Measurements from ENCODE around the gene LRP10.
"Not testable (repeated sequence)": the region's sequence is repeated elsewhere in the genome, so short reads cannot be mapped to it uniquely, and the experiment has no call there.

Gene LRP10

DNA sequence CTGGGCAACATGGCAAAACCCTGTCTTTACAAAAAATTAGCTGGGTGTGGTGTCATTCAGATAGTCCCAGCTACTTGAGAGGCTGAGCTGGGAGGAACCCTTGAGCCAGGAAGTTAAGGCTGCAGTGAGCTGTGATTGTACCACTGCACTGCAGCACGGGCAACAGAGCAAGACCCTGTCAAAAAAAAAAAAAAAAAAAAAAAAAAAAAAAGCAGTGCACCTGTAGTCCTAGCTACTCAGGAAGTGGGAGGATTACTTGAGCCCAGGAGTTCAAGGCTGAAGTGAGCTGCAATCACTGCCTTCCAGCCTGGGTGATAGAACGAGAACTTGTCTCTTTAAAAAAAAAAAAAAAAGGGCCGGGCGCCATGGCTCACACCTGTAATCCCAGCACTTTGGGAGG is 17.1 kb downstream of the LRP10 start:
- DNase-seq, result no peak

DNA sequence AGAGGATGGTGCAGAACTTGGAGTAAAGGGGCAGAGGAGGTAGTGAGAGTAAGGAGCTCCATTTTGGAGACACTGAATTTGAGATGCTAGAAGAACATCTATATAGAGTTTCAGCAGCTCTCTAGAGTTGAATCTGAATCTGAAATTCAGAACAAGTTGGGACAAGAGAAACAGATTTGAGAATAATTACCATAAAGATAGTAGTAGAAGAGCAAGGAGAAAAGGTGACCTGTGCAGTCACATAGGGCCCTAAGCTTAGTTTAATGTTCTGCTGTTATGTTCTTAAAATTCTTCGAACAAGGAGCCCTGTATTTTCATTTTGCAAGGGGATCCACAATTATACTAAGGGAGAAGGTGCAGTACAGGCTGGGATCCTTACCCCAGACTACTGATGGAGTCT is 18.9 kb downstream of the LRP10 start:
- no peak for DNase-seq

DNA sequence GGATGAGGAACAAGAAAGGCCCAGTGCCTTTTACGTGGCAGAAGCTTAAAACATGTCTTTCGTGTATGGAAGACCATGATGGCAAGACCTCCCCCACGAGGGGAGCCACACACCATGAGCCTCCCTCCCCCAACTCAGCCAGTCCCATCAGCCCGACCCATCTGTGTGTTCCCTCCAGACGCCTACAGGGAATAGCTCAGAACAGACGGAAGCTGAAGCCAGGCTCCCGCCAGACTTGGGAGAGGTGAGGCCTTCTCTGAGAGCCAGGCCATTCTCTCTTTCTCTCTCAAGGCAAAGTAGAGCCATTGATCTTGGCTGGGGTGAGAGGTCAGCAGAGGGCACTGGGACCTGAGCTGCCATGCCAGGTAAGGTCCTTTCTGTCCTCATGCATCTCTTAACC is 20.9 kb downstream of the LRP10 start:
- DNase-seq, result no peak

DNA sequence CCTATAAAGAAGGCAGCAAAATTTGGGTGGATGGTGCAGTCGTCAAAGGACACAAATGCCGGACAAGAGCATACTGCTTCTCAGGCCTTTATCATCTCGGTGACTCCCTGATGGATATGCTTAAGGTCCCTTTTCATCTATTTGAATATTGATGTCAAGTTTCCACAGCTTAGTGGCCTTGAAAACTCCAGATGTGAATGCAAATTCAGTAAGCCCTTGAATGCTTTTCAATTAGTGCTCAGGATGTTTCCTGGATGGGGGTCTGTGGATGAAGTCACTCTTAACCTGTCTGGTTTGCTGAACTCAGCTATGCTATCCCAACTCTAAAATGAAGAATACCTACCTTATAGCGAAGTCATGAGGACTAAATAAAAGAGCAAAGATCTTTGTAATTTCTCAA is 22.2 kb downstream of the LRP10 start:
- no peak for DNase-seq

DNA sequence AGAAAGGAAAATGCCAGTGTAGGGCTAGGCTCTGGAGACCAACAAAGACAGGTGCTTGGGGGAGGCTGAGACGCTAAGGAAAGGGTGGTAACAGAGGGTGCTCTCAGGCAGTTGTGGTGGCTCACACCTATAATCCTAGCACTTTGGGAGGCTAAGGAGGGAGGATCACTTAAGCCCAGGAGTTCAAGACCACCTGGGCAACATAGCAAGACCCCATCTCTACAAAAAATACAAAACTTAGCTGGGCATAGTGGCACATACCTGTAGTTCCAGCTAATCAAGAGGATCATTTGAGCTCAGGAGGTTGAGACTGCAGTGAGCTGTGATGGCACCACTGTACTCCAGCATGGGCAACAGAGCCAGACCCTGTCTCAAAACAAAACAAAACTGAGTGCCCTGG is 23.9 kb downstream of the LRP10 start:
- DNase-seq, result no peak

DNA sequence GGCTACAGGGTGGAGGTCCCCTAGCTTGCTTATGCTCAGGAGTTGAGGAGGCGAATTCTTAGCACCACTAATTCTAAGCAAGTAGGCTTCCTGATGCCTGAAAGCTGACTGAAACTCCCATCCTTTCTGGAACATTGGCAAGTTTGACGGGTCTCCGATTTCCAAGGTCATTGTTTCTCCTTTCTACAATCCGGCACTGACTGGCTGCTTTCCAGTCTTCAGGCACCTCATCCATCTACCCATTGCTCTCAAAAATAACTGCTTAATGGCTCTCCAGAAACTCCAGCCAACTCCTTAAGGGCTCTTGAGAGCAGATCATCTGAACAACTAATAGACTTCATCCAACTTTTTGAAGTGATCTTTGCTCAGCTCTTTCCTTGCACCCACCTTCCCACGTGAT is 24.8 kb downstream of the LRP10 start:
- DNase-seq, result no peak

DNA sequence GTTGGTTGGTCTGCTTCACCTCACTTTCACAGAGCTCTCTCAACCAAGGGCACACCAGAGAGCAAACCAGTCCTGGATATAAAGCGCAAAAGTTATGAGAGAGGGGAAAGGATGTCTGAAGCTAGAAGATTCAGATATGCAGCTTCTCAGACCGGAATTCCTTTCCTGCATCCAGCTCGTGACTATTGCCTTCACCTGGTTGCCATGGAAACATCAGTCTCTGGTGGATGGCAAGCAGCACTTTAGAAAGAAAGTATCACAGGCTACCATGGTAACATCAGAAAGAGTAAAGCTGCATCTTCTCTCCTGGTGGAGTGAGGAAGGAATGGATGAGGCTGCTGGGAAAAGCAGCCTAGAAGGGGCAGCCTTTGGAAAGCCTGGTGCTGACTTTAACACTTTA is 25.2 kb downstream of the LRP10 start:
- no peak for DNase-seq

DNA sequence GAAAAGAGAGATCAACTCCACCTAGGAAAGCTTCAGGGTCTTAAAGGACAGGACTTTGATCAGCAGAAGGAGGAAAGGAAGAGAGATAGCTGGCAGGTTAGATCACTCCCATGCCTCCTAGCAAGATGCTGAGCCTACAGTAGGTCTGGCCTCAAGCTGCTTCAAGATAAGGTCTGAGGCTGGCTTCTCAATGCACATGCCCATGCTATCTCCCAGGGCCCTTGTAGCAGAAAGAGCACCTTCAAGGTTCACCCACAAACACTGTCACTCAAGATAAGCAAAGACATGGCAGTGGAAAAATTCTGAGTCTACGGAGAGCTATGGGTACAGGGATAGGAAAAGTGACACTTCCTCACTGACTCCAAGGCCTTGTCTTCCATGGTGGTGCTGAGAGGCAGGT is 25.8 kb downstream of the LRP10 start:
- no peak for DNase-seq

DNA sequence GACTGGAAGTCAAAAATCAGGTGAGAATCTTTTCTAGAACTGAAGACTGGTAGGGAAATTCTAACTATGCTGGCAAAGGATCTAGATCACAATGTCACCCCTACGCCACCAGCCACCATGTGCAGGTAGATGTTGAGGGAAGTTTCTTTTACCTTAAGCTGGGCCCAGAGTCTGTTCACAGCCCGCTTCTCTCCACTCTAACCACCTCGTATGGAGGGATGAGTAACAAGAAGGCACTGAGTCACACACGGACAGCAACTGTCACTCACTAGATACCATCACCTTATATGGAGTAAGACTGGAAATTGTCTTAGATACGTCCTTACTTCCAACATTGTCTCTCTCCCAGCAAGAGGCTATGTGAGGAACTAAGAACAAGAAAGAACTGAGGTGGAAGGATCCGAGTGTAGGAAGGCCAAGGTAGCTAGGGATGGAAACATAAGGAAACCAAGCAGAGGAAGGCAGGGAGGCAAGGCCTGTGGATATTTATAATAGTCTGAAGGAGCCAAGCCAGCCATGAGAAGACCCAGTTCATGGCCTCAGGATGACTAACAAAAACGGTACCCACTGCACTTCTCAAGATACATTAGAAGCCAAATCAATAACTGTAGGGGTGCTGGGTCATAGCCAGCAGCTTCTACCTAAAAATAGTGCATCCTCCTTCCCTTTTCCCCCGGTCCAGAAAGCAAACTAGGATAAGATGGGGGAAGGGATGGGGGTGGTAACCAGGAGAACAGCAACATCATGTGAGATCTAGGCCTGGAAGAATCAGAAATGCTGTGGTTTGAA is 27.0 kb downstream of the LRP10 start:
- no peak for DNase-seq

DNA sequence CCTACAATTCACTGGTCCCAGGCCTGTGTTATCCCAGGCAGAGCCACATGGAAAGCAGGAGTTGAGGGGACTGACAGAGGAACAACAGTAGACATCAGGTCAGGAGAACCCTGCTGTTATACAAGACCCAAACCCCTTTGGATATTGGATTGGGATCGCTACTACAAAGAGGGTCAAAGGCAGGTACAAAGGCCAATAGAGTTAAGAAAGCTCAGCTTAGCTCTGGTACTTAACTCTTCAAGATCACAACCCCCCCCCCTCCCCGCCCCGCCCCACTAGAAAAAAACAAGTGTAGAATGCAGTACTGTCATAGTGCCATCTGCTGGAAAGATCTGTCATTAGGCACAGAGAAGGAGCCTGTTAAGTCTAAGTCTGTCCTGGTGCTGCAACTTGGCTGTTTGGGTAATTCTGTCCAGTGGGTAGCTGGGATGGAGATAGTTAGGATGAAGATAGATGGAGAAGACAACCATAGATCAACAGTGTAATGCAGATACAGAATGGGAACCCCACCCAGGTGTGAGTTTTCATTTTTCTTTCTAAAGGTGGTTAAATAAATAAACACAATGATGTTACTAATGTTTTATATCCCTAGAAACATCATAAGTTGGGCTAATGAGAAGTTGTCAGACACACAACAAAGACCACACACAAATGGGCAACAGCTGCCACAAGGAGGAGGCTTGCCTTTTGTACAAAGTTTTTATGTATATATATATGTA is 28.7 kb downstream of the LRP10 start:
- DNase-seq, result peak; percentile 70

DNA sequence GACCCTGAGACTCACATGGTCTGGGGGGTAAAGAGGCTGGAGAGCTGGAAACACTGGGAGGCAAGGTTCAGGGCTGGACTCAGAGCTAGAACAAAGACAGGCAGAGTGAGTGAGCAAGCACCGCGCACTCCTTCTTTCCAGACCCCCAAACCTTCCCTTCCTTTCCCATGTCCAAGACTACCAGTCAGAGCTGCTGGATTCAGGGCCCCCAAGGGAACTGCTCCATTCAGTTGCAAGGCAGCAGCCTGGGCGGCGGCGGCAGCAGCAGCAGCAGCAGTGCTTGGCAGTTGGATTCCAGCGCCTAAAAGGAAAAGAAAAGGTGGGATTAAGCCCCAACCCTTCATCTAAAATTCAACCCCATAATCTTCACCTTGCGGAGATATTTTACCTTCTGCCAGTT is 30.3 kb downstream of the LRP10 start:
- no peak for DNase-seq

DNA sequence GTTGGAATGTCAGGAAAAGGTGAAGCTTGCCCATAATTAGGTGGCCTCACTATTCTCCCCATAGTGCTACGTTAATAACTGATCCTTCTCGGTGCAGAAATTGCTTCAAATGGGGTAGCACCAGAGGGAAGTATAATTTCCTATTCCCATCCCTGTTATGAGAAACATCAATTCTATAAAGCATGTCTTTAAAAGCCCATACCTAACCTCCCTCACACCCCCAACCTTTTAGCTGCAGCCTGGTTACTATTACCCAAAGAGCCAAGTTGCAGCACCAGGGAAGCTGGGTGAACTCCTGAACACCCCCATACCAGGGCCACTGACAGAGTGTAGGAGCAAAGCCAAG is 32.2 kb downstream of the LRP10 start:
- no peak for DNase-seq

DNA sequence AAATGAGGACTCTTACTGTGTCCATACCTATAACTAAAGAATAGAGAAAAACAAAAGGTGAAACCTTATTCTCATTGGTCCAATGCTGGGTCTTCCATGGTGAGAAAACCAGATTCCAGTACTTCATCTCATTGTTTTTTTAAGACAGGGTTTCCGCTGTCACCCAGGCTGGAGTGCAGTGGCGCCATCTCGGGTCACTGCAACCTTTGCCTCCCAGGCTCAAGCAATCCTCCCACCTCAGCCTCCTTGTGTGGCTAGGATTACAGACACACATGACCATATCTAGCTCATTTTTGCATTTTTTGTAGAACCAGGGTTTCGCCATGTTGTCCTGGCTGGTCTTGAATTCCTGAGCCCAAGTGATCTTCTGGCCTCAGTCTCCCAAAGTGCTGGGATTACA is 34.1 kb downstream of the LRP10 start:
- no peak for DNase-seq

DNA sequence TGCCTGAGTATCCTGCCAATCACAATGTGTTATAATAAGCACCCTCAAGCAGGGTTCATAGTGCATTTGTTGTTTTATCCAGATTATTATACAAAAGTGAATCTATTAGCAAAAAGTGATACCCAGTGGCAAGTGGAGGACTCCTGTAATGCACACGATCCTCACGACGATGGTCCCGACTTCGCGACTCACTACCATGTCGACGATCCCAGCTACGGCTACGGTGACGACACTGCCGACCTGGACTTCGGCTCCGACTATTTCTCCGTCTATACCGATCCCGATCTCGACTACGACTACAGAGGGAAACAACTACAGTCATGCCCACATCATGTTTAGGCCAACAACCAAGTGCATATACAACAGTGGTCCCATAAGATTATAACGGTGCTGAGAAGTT is 34.5 kb downstream of the LRP10 start:
- no peak for DNase-seq

DNA sequence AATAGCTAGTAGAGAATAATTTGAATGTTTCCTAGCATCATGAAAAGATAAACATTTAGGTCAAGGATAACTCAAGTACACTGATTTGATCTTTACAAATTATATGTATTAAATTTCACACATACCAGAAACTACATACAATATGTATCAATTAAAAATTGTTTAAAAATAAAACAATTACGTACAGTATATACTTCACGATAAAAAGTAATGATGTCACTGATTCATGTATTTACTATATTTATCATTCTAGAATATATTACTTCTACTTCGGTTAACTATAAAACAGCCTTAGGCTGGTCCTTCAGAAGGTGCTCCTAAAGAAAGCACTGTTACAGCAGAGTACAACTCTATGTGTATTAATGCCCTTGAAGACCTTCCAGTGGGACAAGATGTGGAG is 35.9 kb downstream of the LRP10 start:
- DNase-seq, result no peak

DNA sequence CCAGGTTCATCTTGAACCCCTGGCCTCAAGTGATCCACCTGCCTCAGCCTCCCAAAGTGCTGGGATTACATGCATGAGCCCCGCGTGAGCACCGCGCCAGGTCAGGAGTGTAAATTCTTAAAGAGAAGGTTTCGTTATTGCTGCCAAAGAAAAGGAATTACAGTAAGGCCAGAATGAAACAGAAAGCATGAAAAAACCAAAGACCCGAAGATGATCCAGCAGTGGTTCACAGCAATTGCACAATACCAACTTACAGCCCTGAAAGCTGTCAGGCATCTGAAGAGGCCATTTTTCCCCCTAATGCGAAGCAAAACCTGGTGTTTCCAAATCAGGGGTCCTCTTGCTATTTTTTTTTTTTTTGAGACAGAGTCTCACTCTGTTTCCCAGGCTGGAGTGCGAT is 37.1 kb downstream of the LRP10 start:
- DNase-seq, result no peak

DNA sequence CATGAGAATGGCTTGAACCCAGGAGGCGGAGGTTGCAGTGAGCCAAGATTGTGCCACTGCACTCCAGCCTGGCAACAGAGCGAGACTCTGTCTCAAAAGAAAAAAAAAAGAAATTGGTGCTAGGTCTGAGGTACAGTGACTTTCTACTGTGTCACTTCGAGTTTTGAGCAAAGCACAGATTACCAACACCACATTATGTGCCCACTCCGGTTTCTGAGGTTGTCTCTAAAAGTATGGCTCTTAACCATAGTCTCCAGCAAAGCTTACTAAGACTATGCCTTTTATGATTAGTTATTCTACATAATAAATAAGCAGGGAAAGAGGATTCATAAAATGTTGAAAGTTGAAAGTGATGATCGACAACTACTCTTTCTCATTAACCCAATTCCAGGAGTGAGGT is 39.4 kb downstream of the LRP10 start:
- DNase-seq, result no peak

DNA sequence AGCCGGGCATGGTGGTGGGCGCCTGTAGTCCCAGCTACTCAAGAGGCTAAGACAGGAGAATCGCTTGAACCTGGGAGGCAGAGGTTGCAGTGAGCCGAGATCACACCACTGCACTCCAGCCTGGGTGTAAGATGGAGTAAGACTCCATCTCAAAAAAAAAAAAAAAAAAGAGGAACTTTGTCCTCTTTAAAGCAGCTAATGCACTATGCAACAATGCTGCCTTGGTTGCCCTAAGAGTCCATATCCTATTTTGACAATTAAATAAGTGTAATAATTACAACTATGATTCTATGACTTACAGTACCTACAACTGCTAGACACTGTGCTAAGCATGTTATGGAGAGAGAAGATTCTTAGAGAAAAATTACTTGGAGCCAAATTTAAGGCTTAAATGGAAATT is 43.3 kb downstream of the LRP10 start:
- not testable (repeated sequence) for DNase-seq

DNA sequence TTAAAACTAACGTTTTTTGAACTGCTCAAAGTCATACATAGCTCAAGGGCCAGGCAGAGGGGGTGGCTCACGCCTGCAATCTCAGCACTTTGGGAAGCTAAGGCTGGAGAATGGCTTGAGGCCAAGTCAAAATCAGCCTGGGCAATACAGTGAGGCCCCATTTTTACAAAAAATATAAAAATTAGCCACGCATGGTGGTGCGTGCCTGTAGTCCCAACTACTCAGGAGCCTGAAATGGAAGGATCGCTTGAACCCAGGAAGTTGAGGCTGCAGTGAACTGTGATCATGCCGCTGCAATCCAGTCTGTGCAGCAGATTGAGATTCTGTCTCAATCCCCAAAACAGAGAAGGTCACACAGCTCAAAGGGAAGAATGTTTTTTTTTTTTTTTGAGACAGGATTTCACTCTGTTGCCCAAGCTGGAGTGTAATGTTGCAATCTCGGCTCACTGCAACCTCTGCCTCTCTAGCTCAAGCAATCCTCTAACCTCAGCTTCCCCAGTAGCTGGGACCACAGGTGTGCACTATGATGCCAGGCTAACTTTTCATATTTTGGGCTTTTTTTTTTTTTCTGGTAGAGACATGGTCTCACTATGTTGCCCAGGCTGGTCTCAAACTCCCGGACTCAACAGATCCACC is 44.5 kb downstream of the LRP10 start:
- no peak for DNase-seq

DNA sequence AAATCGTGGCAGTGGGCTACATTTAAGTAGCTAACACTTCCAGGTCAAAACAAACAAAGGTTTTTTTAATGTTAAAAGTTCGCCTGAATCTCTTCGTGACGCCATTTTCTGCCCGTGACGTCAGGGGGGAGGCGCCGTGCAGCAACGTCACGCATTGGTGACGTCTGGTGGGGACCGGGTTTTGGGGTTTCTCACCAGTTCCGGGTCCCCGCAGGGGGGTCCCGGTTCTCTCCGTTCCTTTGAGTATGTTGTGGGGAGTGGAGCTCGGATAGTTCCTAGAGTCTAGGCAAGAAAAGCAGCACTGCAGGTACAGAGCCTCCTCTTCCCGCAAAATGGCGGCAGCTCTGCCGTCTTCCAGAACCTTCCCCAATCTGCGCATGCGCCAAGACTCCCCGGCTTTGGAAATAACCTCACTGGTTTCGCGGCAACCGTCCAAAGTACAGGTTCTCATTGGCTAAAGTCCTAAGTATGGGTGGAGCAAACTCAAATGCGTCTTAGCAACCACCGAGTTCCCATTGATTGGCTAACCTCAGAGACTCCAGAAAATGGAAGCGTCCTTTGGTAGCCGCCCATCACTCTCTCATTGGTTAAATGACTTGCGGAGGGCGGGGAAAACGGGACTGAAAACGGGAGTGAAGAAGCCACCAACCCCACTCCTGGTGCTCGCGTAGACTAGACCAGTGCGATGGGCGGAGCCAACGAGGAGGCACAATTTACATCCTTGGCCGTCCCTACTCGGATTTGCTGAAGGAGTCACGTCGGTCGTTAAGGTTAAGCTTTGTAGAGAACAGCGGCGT is 47.5 kb downstream of the LRP10 start, which contains the start of gene RBM23:
RBM23 (minus strand) TSS at position 346 of the 797 bp plus-strand sequence.
- DNase-seq, result peak; percentile 100

DNA sequence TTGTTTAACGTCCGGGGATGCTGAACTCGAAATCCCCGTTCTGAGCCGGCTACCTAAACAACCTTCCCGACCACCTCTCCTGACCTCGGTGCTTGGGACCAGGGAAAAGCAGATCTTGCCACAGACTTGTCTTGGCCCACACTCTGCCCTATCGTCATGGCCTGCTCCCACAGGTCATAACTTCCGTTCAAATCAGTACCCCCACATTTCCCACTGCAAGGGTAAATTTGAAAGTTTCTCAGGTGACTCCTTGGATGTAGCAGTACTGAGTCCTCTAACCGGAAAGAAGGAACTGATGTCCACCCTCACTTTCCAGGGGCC is 48.0 kb downstream of the LRP10 start:
- DNase-seq, result no peak

DNA sequence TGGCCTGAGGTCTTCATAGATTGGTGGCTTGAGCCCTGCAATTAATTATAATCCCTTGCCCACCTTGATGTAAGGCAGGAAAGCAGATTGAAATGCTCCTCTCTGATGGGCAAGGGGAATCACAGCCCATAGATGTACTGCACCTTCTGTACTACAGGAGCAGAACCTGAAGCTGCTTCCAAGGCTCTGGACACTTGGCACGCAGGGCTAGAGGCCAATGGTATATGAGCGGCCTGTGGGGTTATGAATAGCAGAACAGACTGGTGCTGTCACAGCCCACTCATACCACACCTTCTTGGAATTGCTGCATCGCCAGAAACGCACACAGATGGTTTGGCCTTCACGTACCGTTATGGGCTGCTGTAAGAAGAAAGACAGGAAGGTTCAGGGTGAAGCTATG is 49.2 kb downstream of the LRP10 start:
- no peak for DNase-seq

DNA sequence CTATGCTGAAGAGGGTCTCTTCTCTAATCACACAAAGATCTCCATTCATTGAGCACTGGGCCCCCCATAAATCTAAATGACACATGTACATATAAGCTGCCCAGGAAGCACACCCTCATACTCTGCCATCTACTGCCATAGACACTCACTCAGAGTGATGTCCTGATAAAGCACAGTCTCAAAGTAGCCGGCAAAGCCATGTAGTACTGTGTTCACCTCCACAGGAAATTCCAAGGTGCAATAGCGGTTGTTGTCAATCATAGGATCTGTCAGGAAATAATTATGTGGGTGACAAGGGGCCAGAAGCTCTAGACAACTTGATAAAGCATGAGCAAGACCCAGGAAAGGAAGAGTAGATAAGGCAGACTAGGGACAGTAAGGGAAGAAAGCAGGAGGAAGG is 50.8 kb downstream of the LRP10 start:
- DNase-seq, result no peak

DNA sequence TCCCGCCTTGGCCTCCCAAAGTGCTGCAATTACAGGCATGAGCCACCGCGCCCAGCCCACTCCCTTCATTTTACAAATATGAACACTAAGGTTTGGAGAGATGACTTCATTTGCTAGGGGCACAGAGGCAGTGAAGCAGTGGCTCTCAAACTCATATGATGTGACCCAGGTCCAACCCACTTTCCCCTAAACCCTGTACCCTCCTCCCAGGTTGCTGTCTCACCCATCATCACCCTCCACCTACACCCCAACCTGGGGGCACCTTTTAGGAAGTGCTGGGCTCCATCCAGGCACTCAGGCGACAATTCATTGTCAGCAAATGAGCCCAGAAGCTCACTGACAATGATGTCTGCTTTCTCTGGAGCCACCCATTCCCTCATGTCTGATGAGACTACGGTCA is 52.2 kb downstream of the LRP10 start:
- no peak for DNase-seq

Measured in right forelimb (tissue), 1 donor.